ENCODE measurements around the gene ATG12.

ATG12 gene

GRCh38 chr5:115788440-115788839, 52.9 kb downstream of the ATG12 start:
- H3K27ac ChIP-seq = no peak overlapping the region
- no peak for TF ChIP-seq ZFX (IDR thresholded peaks at IDR 0.05; ENCODE audit: borderline replicate concordance)
- TF ChIP-seq CTCF (IDR thresholded peaks at IDR 0.05) = no peak

GRCh38 chr5:115787426-115787825, 53.9 kb downstream of the ATG12 start:
- H3K27ac ChIP-seq = no peak overlapping the region
- TF ChIP-seq ZFX (IDR thresholded peaks at IDR 0.05; ENCODE audit: borderline replicate concordance) (no peak), CTCF (IDR thresholded peaks at IDR 0.05) (no peak)

GRCh38 chr5:115785381-115786065, 55.8 kb downstream of the ATG12 start:
- H3K27ac ChIP-seq = no peak overlapping the region
- TF ChIP-seq ZFX (IDR thresholded peaks at IDR 0.05; ENCODE audit: borderline replicate concordance) (no peak), CTCF (IDR thresholded peaks at IDR 0.05) (no peak)

GRCh38 chr5:115778417-115778816, 62.9 kb downstream of the ATG12 start:
- TF ChIP-seq CTCF (IDR thresholded peaks at IDR 0.05) = no peak
- no peak for TF ChIP-seq ZFX (IDR thresholded peaks at IDR 0.05; ENCODE audit: borderline replicate concordance)
- H3K27ac ChIP-seq = no peak overlapping the region
